Ureter (tissue), 1 donor: ENCODE data around the gene RBBP7. TPM values are rescaled to one million over a fixed set of nuclear protein-coding genes. Genes with fewer than 3 reads are reported as not detected.
"Not testable (repeated sequence)": the region's sequence is repeated elsewhere in the genome, so short reads cannot be mapped to it uniquely, and the experiment has no call there.

Source experiments
- DNase-seq: peaks from one replicate; pipeline ENCODE4 v3.0.0-alpha.2; 2020; ENCODE audit warnings: low spot score
- total RNA-seq: library from RNA; stranded (reverse); gene quantifications from one replicate; pipeline ENCODE4 v1.2.4, GENCODE V29; 2023
- donor health status: DM: yes; HTN: yes; CAD: no.

Gene RBBP7
- total RNA-seq, 1 donor from 2014 or later = 133 TPM

GRCh38 chrX:16862829-16863228, 7.3 kb downstream of the RBBP7 start:
- DNase-seq = no peak

- DNase-seq = no peak
Observed at GRCh38 chrX:16856744-16857143, 13.4 kb downstream of the RBBP7 start.

GRCh38 chrX:16856076-16856404, 14.1 kb downstream of the RBBP7 start:
- not testable (repeated sequence) for DNase-seq

GRCh38 chrX:16855363-16856075, 14.6 kb downstream of the RBBP7 start:
- DNase-seq = no peak

- DNase-seq = no peak
Observed at GRCh38 chrX:16853537-16853936, 16.6 kb downstream of the RBBP7 start.

- DNase-seq = no peak
Observed at GRCh38 chrX:16852617-16853179, 17.5 kb downstream of the RBBP7 start.

GRCh38 chrX:16851827-16852226, 18.3 kb downstream of the RBBP7 start:
- no peak for DNase-seq

- DNase-seq = no peak
Observed at GRCh38 chrX:16851421-16851820, 18.7 kb downstream of the RBBP7 start.

- DNase-seq = no peak
Observed at GRCh38 chrX:16848541-16848940, 21.6 kb downstream of the RBBP7 start.

GRCh38 chrX:16845686-16846085, 24.5 kb downstream of the RBBP7 start:
- DNase-seq = no peak

GRCh38 chrX:16843208-16843909, 26.8 kb downstream of the RBBP7 start:
- DNase-seq = no peak

GRCh38 chrX:16842684-16843083, 27.5 kb downstream of the RBBP7 start:
- DNase-seq = no peak

- DNase-seq = no peak
Observed at GRCh38 chrX:16839852-16840460, 30.2 kb downstream of the RBBP7 start.

GRCh38 chrX:16839219-16839851, 30.8 kb downstream of the RBBP7 start:
- no peak for DNase-seq

- DNase-seq = no peak
Observed at GRCh38 chrX:16838202-16839066, 31.7 kb downstream of the RBBP7 start.

GRCh38 chrX:16836371-16836770, 33.8 kb downstream of the RBBP7 start:
- DNase-seq = peak; percentile 47

GRCh38 chrX:16834806-16835205, 35.4 kb downstream of the RBBP7 start:
- no peak for DNase-seq

GRCh38 chrX:16832301-16832700, 37.9 kb downstream of the RBBP7 start:
- no peak for DNase-seq

- peak; percentile 53 for DNase-seq
Observed at GRCh38 chrX:16828124-16828908, 41.8 kb downstream of the RBBP7 start.

GRCh38 chrX:16827225-16827624, 42.9 kb downstream of the RBBP7 start:
- no peak for DNase-seq

GRCh38 chrX:16826207-16826606, 44.0 kb downstream of the RBBP7 start:
- no peak for DNase-seq
